PC-9 (cell line): ENCODE data around the gene HSD17B11. TPM values are rescaled to one million over a fixed set of nuclear protein-coding genes. Genes with fewer than 3 reads are reported as not detected.

Experiments used
- BruUV-seq: library from RNA; stranded (reverse); fragments of 400-500 nt; replicated peaks from 2 replicates; lab custom pipeline; 2021; lab: Mats Ljungman, UMichigan
- CTCF ChIA-PET: fragments of 300-600 bp; sonication (Branson Sonifier 250); formaldehyde crosslinking; loops from one replicate; lab custom pipeline; 2022; ENCODE audit warnings: antibody characterized with exemption; lab: Charles Lee
- POLR2A ChIA-PET: fragments of 300-600 bp; sonication (Branson Sonifier 250); formaldehyde crosslinking; loops from one replicate; lab custom pipeline; 2022; ENCODE audit warnings: antibody characterized with exemption; ENCODE audit not compliant: unreplicated experiment; lab: Charles Lee
- DNase-seq, 2 experiments: peaks; one replicate each; pipeline versions ENCODE4 v3.0.0 to v3.0.0-alpha.2; 2015 to 2022; ENCODE audit warnings: mixed read lengths in 1 of 2
- H2AFZ ChIP-seq: fragments of 200-600 bp; sonication (generic); 2 replicates; pipeline ENCODE4 v1.8.1; 2017; ENCODE audit warnings: antibody characterized with exemption
- H3F3A ChIP-seq: fragments of 200-600 bp; sonication (generic); 2 replicates; pipeline ENCODE4 v1.8.1; 2017; ENCODE audit warnings: antibody characterized with exemption, mild to moderate bottlenecking, low read depth; ENCODE audit not compliant: insufficient read depth
- H3K27ac ChIP-seq: fragments of 200-600 bp; sonication (generic); 2 replicates; pipeline ENCODE4 v1.6.1; 2016; ENCODE audit warnings: mixed run types
- H3K27me3 ChIP-seq: fragments of 200-600 bp; sonication (generic); 2 replicates; pipeline ENCODE4 v1.6.1; 2016; ENCODE audit warnings: low read depth, mixed run types; ENCODE audit not compliant: insufficient read depth
- H3K36me3 ChIP-seq: fragments of 200-600 bp; sonication (generic); 2 replicates; pipeline ENCODE4 v1.6.1; 2016; ENCODE audit warnings: low read depth, mixed run types
- H3K4me1 ChIP-seq: fragments of 200-600 bp; sonication (generic); replicated peaks from 2 replicates; pipeline ENCODE4 v1.6.1; 2016; ENCODE audit warnings: mixed run types; ENCODE audit not compliant: insufficient read depth
- H3K4me2 ChIP-seq: fragments of 200-600 bp; sonication (generic); 2 replicates; pipeline ENCODE4 v1.6.1; 2017; ENCODE audit warnings: mixed run types
- H3K4me3 ChIP-seq: fragments of 200-600 bp; sonication (generic); 2 replicates; pipeline ENCODE4 v1.6.1; 2016; ENCODE audit warnings: mixed run types
- H3K79me2 ChIP-seq: fragments of 200-600 bp; sonication (generic); 2 replicates; pipeline ENCODE4 v1.6.1; 2017; ENCODE audit warnings: low read depth, mixed run types
- H3K9me2 ChIP-seq: fragments of 200-600 bp; sonication (generic); 2 replicates; pipeline ENCODE4 v1.8.1; 2017; ENCODE audit warnings: mild to moderate bottlenecking; ENCODE audit not compliant: insufficient read depth
- H3K9me3 ChIP-seq: fragments of 200-600 bp; sonication (generic); 2 replicates; pipeline ENCODE4 v1.8.1; 2016; ENCODE audit warnings: low read depth; ENCODE audit not compliant: insufficient read depth
- H4K20me1 ChIP-seq: fragments of 200-600 bp; sonication (generic); 2 replicates; pipeline ENCODE4 v1.8.1; 2017; ENCODE audit not compliant: insufficient read depth
- EZH2 ChIP-seq: fragments of 200-600 bp; sonication (generic); IDR thresholded peaks from 2 replicates; pipeline ENCODE4 v1.8.0; 2017; ENCODE audit warnings: antibody characterized with exemption, low read depth
- intact Hi-C: fragments of 100-400 bp; cut with micrococcal nuclease; formaldehyde crosslinking; loops from one replicate; pipeline ENCODE4 v1.10.0; 2022; ENCODE audit not compliant: unreplicated experiment
- total RNA-seq: library from RNA; stranded (reverse); gene quantifications from 2 replicates; pipeline ENCODE4 v1.2.3, GENCODE V29; 2021
- TF ChIP-seq, protein P1 (sequence below): fragments of 200-600 bp; sonication (generic); conservative IDR thresholded peaks from 2 replicates; pipeline ENCODE4 v1.6.1; 2017; ENCODE audit warnings: mixed run types, antibody characterized with exemption, mild to moderate bottlenecking, moderate library complexity

HSD17B11 gene
- total RNA-seq, 1 experiment from 2014 or later, result 26.9 TPM

GRCh38 chr4:87370068-87370467 lies 20.9 kb downstream of the HSD17B11 start:
- Histone ChIP-seq H3K4me1 (no peaks in the 10 kb centered on the region), H3K79me2 (no peaks in the 10 kb centered on the region), H3K27ac (no peak overlapping the region), H3F3A (no peaks in the 10 kb centered on the region), H3K36me3 (no peaks in the 10 kb centered on the region), H3K27me3 (no peaks in the 10 kb centered on the region), H3K4me2 (no peak overlapping the region), H3K9me2 (no peaks in the 10 kb centered on the region), H3K9me3 (no peaks in the 10 kb centered on the region), H3K4me3 (no peak overlapping the region), H2AFZ (no peak overlapping the region), H4K20me1 (no peaks in the 10 kb centered on the region)
- BruUV-seq, result no TSS peak
- no peak for DNase-seq
- TF ChIP-seq, protein P1, sequence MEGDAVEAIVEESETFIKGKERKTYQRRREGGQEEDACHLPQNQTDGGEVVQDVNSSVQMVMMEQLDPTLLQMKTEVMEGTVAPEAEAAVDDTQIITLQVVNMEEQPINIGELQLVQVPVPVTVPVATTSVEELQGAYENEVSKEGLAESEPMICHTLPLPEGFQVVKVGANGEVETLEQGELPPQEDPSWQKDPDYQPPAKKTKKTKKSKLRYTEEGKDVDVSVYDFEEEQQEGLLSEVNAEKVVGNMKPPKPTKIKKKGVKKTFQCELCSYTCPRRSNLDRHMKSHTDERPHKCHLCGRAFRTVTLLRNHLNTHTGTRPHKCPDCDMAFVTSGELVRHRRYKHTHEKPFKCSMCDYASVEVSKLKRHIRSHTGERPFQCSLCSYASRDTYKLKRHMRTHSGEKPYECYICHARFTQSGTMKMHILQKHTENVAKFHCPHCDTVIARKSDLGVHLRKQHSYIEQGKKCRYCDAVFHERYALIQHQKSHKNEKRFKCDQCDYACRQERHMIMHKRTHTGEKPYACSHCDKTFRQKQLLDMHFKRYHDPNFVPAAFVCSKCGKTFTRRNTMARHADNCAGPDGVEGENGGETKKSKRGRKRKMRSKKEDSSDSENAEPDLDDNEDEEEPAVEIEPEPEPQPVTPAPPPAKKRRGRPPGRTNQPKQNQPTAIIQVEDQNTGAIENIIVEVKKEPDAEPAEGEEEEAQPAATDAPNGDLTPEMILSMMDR, result no peak
- no peak for TF ChIP-seq EZH2
- intact Hi-C loops, result no loop called here
- ChIA-PET POLR2A (no interaction called here), CTCF (no interaction called here)

DNA sequence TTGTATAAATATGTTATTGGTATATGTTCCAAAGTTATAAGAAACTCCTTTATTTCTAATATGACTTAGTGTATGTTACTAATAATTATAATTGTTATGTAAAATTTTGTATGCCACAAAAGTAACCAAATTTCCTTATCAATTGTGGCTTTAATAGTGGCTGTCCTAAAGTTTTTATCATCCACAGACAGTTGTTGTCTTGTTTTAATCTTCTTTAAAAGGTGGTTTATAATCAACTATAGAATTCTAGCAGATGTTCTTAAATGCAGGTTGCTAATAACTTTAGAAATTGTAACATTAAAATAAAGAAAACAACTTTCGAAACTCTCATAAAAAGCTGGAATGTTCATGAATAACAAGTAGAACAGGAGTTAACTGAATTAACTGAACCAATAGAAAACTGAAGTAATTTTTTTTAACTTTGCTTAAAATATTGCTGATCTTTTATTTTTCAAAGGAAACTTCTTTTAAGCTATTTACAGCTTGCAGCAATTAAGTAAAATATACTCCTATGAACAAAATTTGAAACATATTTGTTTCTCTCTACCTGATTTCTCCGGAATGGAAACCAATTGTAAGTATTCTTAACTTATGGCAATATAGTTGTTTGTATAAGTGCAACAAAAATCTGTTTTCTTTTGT lies 24.3 kb downstream of the HSD17B11 start:
- Histone ChIP-seq H3K4me2 (no peak overlapping the region), H4K20me1 (no peaks in the 10 kb centered on the region), H3K27me3 (no peaks in the 10 kb centered on the region), H3K36me3 (no peaks in the 10 kb centered on the region), H3K4me1 (no peaks in the 10 kb centered on the region), H3K27ac (no peak overlapping the region), H3K4me3 (no peak overlapping the region), H3K9me3 (no peaks in the 10 kb centered on the region), H3K79me2 (no peaks in the 10 kb centered on the region), H2AFZ (no peak overlapping the region), H3F3A (no peaks in the 10 kb centered on the region), H3K9me2 (no peaks in the 10 kb centered on the region)
- intact Hi-C loops, result no loop called here
- TF ChIP-seq EZH2, result no peak
- TF ChIP-seq, protein P1, result no peak
- POLR2A ChIA-PET, result no interaction called here
- CTCF ChIA-PET, result no interaction called here
- DNase-seq, result no peak
- no TSS peak for BruUV-seq

- H3K9me2 ChIP-seq, result no peaks in the 10 kb centered on the region
- H3F3A ChIP-seq, result no peaks in the 10 kb centered on the region
- H3K4me1 ChIP-seq, result no peaks in the 10 kb centered on the region
- TF ChIP-seq EZH2, result no peak
- TF ChIP-seq, protein P1, result no peak
- H3K9me3 ChIP-seq, result no peaks in the 10 kb centered on the region
- CTCF ChIA-PET, result no interaction called here
- no peak overlapping the region for H3K27ac ChIP-seq
- H3K27me3 ChIP-seq, result no peaks in the 10 kb centered on the region
- no peaks in the 10 kb centered on the region for H3K79me2 ChIP-seq
- H3K4me2 ChIP-seq, result no peak overlapping the region
- intact Hi-C loops, result no loop called here
- H3K4me3 ChIP-seq, result no peak overlapping the region
- no peaks in the 10 kb centered on the region for H3K36me3 ChIP-seq
- H2AFZ ChIP-seq, result no peak overlapping the region
- no TSS peak for BruUV-seq
- POLR2A ChIA-PET, result no interaction called here
- no peaks in the 10 kb centered on the region for H4K20me1 ChIP-seq
- no peak for DNase-seq
Observed at GRCh38 chr4:87365348-87365747, 25.6 kb downstream of the HSD17B11 start.
